GM21447 (cell line): ENCODE measurements around the gene CBX6.

Source experiments
- ATAC-seq: cut with Tn5 transposase; IDR thresholded peaks from one replicate; pipeline ENCODE4 v1.9.1; 2021; ENCODE audit not compliant: unreplicated experiment

CBX6 gene

GRCh38 chr22:38841211-38841610, 30.8 kb downstream of the CBX6 start:
- no peak for ATAC-seq

GRCh38 chr22:38840129-38840528, 31.9 kb downstream of the CBX6 start:
- no peak for ATAC-seq

GRCh38 chr22:38839686-38840085, 32.3 kb downstream of the CBX6 start:
- ATAC-seq, result no peak

- no peak for ATAC-seq
Measured at GRCh38 chr22:38837414-38837928, 34.5 kb downstream of the CBX6 start.

GRCh38 chr22:38835888-38836301, 36.1 kb downstream of the CBX6 start:
- no peak for ATAC-seq

- ATAC-seq, result no peak
Measured at GRCh38 chr22:38834991-38835390, 37.0 kb downstream of the CBX6 start.

GRCh38 chr22:38834215-38834953, 37.6 kb downstream of the CBX6 start:
- no peak for ATAC-seq

- no peak for ATAC-seq
Measured at GRCh38 chr22:38833061-38833460, 39.0 kb downstream of the CBX6 start.

GRCh38 chr22:38832005-38832978, 39.7 kb downstream of the CBX6 start:
- no peak for ATAC-seq

- no peak for ATAC-seq
Measured at GRCh38 chr22:38831166-38831945, 40.7 kb downstream of the CBX6 start.

GRCh38 chr22:38830845-38831108, 41.2 kb downstream of the CBX6 start:
- no peak for ATAC-seq

- no peak for ATAC-seq
Measured at GRCh38 chr22:38830026-38830844, 41.8 kb downstream of the CBX6 start.

- no peak for ATAC-seq
Measured at GRCh38 chr22:38829485-38829884, 42.5 kb downstream of the CBX6 start.

- ATAC-seq, result no peak
Measured at GRCh38 chr22:38828616-38829205, 43.3 kb downstream of the CBX6 start.

GRCh38 chr22:38828191-38828590, 43.8 kb downstream of the CBX6 start:
- ATAC-seq, result no peak

- no peak for ATAC-seq
Measured at GRCh38 chr22:38827510-38827909, 44.5 kb downstream of the CBX6 start.

GRCh38 chr22:38826801-38827200, 45.2 kb downstream of the CBX6 start:
- ATAC-seq, result no peak

GRCh38 chr22:38826386-38826785, 45.6 kb downstream of the CBX6 start:
- ATAC-seq, result no peak

GRCh38 chr22:38824585-38824984, 47.4 kb downstream of the CBX6 start:
- ATAC-seq, result no peak

- no peak for ATAC-seq
Measured at GRCh38 chr22:38823637-38824036, 48.4 kb downstream of the CBX6 start.
